ENCODE data around the gene TREX2. TPM values are rescaled to one million over a fixed set of nuclear protein-coding genes. Genes with fewer than 3 reads are reported as not detected.

TREX2 gene
- total RNA-seq, 2 experiments from 2014 or later: 3.7 to 6.7 TPM

GRCh38 chrX:153446636-153446936 lies 730 bp upstream of the TREX2 start:
- Histone ChIP-seq H3K4me3 (ENCODE audit: low read depth, low read length, poor library complexity, severe bottlenecking) (no peak overlapping the region), H2AFZ (ENCODE audit: low read length) (no peak overlapping the region), H3K9me3 (ENCODE audit: low read length) (no peaks in the 10 kb centered on the region), H3K4me2 (ENCODE audit: low read length) (no peak overlapping the region), H3K36me3 (ENCODE audit: insufficient read depth, low read length) (peaks cover 10% of the 10 kb centered on the region; the same call in 1 of the 2 replicates), H3K27ac (ENCODE audit: low read depth, low read length, poor library complexity, severe bottlenecking) (no peak overlapping the region), H4K20me1 (ENCODE audit: insufficient read depth, low read length) (no peaks in the 10 kb centered on the region), H3K79me2 (ENCODE audit: insufficient read depth, low read depth, low read length) (no peaks in the 10 kb centered on the region), H3K4me1 (ENCODE audit: insufficient read depth, low read length, poor library complexity, severe bottlenecking) (no peaks in the 10 kb centered on the region), H3K9me2 (ENCODE audit: insufficient read depth, low read length) (no peaks in the 10 kb centered on the region)
- POLR2A ChIA-PET: no interaction called here
- BruUV-seq (replicated peaks): no TSS peak
- intact Hi-C loops (cut with micrococcal nuclease; ENCODE audit: unreplicated experiment): no loop called here
- DNase-seq (ENCODE audit: low spot score): no peak
- no peak for TF ChIP-seq CTCF (conservative IDR thresholded peaks at IDR 0.05; ENCODE audit: low read length)
- no peak for TF ChIP-seq EZH2phosphoT487 (IDR thresholded peaks at IDR 0.05; ENCODE audit: borderline replicate concordance, low read depth, low read length)
- CTCF ChIA-PET (ENCODE audit: unreplicated experiment): no interaction called here

GRCh38 chrX:153445106-153445855 lies 575 bp downstream of the TREX2 start:
- Histone ChIP-seq H3K9me2 (ENCODE audit: insufficient read depth, low read length) (no peaks in the 10 kb centered on the region), H3K36me3 (ENCODE audit: insufficient read depth, low read length) (peaks cover 2% of the 10 kb centered on the region; the same call in 1 of the 2 replicates), H3K9me3 (ENCODE audit: low read length) (no peaks in the 10 kb centered on the region), H3K4me1 (ENCODE audit: insufficient read depth, low read length, poor library complexity, severe bottlenecking) (no peaks in the 10 kb centered on the region), H3K79me2 (ENCODE audit: insufficient read depth, low read depth, low read length) (no peaks in the 10 kb centered on the region), H2AFZ (ENCODE audit: low read length) (no peak overlapping the region), H3K27ac (ENCODE audit: low read depth, low read length, poor library complexity, severe bottlenecking) (no peak overlapping the region), H3K4me3 (ENCODE audit: low read depth, low read length, poor library complexity, severe bottlenecking) (no peak overlapping the region), H3K4me2 (ENCODE audit: low read length) (no peak overlapping the region), H4K20me1 (ENCODE audit: insufficient read depth, low read length) (no peaks in the 10 kb centered on the region)
- no peak for DNase-seq (ENCODE audit: low spot score)
- no TSS peak for BruUV-seq (replicated peaks)
- ChIA-PET POLR2A (no interaction called here), CTCF (ENCODE audit: unreplicated experiment) (no interaction called here)
- intact Hi-C loops (cut with micrococcal nuclease; ENCODE audit: unreplicated experiment): no loop called here
- TF ChIP-seq CTCF (conservative IDR thresholded peaks at IDR 0.05; ENCODE audit: low read length) (no peak), EZH2phosphoT487 (IDR thresholded peaks at IDR 0.05; ENCODE audit: borderline replicate concordance, low read depth, low read length) (no peak)

GRCh38 chrX:153444333-153445011 lies 1.4 kb downstream of the TREX2 start:
- no peak overlapping the region for H2AFZ ChIP-seq (ENCODE audit: low read length)
- H3K36me3 ChIP-seq (ENCODE audit: insufficient read depth, low read length): no peaks in the 10 kb centered on the region
- H4K20me1 ChIP-seq (ENCODE audit: insufficient read depth, low read length): no peaks in the 10 kb centered on the region
- no peaks in the 10 kb centered on the region for H3K9me3 ChIP-seq (ENCODE audit: low read length)
- intact Hi-C loops (cut with micrococcal nuclease; ENCODE audit: unreplicated experiment): no loop called here
- H3K9me2 ChIP-seq (ENCODE audit: insufficient read depth, low read length): no peaks in the 10 kb centered on the region
- POLR2A ChIA-PET: no interaction called here
- no peaks in the 10 kb centered on the region for H3K4me1 ChIP-seq (ENCODE audit: insufficient read depth, low read length, poor library complexity, severe bottlenecking)
- H3K4me3 ChIP-seq (ENCODE audit: low read depth, low read length, poor library complexity, severe bottlenecking): no peak overlapping the region
- no peaks in the 10 kb centered on the region for H3K79me2 ChIP-seq (ENCODE audit: insufficient read depth, low read depth, low read length)
- CTCF ChIA-PET (ENCODE audit: unreplicated experiment): no interaction called here
- no peak for DNase-seq (ENCODE audit: low spot score)
- H3K4me2 ChIP-seq (ENCODE audit: low read length): no peak overlapping the region
- no peak overlapping the region for H3K27ac ChIP-seq (ENCODE audit: low read depth, low read length, poor library complexity, severe bottlenecking)
- TF ChIP-seq EZH2phosphoT487 (IDR thresholded peaks at IDR 0.05; ENCODE audit: borderline replicate concordance, low read depth, low read length) (no peak), CTCF (conservative IDR thresholded peaks at IDR 0.05; ENCODE audit: low read length) (no peak)
- no TSS peak for BruUV-seq (replicated peaks)

Measured in OCI-LY7 (cell line).